HepG2 (cell line): ENCODE results near the gene TMEM53. TPM values are rescaled to one million over a fixed set of nuclear protein-coding genes. Genes with fewer than 3 reads are reported as not detected.

Experiments used
- BORCS8-MEF2B ChIP-seq: sonication (generic); formaldehyde crosslinking; IDR thresholded peaks from 2 replicates; pipeline ENCODE4 v1.8.0; 2022; ENCODE audit warnings: mild to moderate bottlenecking, missing genetic modification reagents
- DNMT1 ChIP-seq: sonication (generic); formaldehyde crosslinking; IDR thresholded peaks from 2 replicates; pipeline ENCODE4 v1.5.1; 2020; ENCODE audit warnings: mild to moderate bottlenecking, missing genetic modification reagents
- FOXJ3 ChIP-seq: sonication (generic); formaldehyde crosslinking; IDR thresholded peaks from 2 replicates; pipeline ENCODE4 v1.4.0; 2020; ENCODE audit warnings: missing genetic modification reagents, mild to moderate bottlenecking, borderline replicate concordance
- FOXM1 ChIP-seq: sonication (generic); formaldehyde crosslinking; IDR thresholded peaks from 2 replicates; pipeline ENCODE4 v1.5.0; 2020; ENCODE audit warnings: missing genetic modification reagents
- KAT8 ChIP-seq: IDR thresholded peaks from 2 replicates; pipeline ENCODE4 v1.6.1; 2016; ENCODE audit warnings: missing genetic modification reagents, missing compliant biosample characterization
- KDM6A ChIP-seq: IDR thresholded peaks from 2 replicates; pipeline ENCODE4 v1.6.1; 2016; ENCODE audit warnings: low read depth
- MXD4 ChIP-seq: IDR thresholded peaks from 2 replicates; pipeline ENCODE4 v1.6.1; 2016; ENCODE audit warnings: mild to moderate bottlenecking, missing biosample characterization, missing genetic modification reagents
- NR2F1 ChIP-seq, 2 experiments: fragments of 450-650 bp in 1 of 2; formaldehyde crosslinking in 1 of 2; IDR thresholded peaks; 2 replicates each; pipeline versions ENCODE4 v1.5.0 to v1.6.1; 2016 to 2020; ENCODE audit warnings: mild to moderate bottlenecking in 1 of 2, missing compliant biosample characterization in 1 of 2, missing genetic modification reagents in 1 of 2, moderate library complexity in 1 of 2
- PAF1 ChIP-seq: IDR thresholded peaks from 2 replicates; pipeline ENCODE4 v1.6.1; 2016; ENCODE audit warnings: missing genetic modification reagents, missing compliant biosample characterization
- RBFOX2 ChIP-seq: fragments of 200-400 bp; formaldehyde crosslinking; IDR thresholded peaks from 2 replicates; pipeline ENCODE4 v1.6.1; 2017; ENCODE audit warnings: low read depth, mild to moderate bottlenecking, low read length
- SOX5 ChIP-seq: IDR thresholded peaks from 2 replicates; pipeline ENCODE4 v1.6.1; 2016; ENCODE audit warnings: borderline replicate concordance
- SRSF4 ChIP-seq: fragments of 200-400 bp; formaldehyde crosslinking; IDR thresholded peaks from one replicate; pipeline ENCODE4 v1.6.1; 2018; ENCODE audit warnings: mild to moderate bottlenecking, low read depth, low read length, moderate library complexity; ENCODE audit not compliant: poor library complexity, severe bottlenecking
- TCF7 ChIP-seq: sonication (generic); IDR thresholded peaks from 2 replicates; pipeline ENCODE4 v1.6.1; 2016; ENCODE audit warnings: antibody characterized with exemption, low read depth
- ZBTB21 ChIP-seq: sonication (generic); formaldehyde crosslinking; IDR thresholded peaks from 2 replicates; pipeline ENCODE4 v1.4.0; 2020; ENCODE audit warnings: missing genetic modification reagents
- ZFYVE20 ChIP-seq: sonication (generic); formaldehyde crosslinking; IDR thresholded peaks from 2 replicates; pipeline ENCODE4 v1.8.0; 2023; ENCODE audit warnings: low read depth, mild to moderate bottlenecking, moderate library complexity, missing genetic modification reagents, borderline replicate concordance
- ZKSCAN8 ChIP-seq: IDR thresholded peaks from 2 replicates; pipeline ENCODE4 v1.6.1; 2016; ENCODE audit warnings: borderline replicate concordance, missing genetic modification reagents, missing compliant biosample characterization
- ZNF160 ChIP-seq: sonication (generic); formaldehyde crosslinking; IDR thresholded peaks from 2 replicates; pipeline ENCODE4 v1.8.0; 2022; ENCODE audit warnings: mild to moderate bottlenecking, inconsistent platforms, missing genetic modification reagents
- ZNF337 ChIP-seq: sonication (generic); formaldehyde crosslinking; IDR thresholded peaks from 2 replicates; pipeline ENCODE4 v1.5.1; 2020; ENCODE audit warnings: missing genetic modification reagents, low read depth, mild to moderate bottlenecking, borderline replicate concordance
- ZNF558 ChIP-seq: sonication (generic); formaldehyde crosslinking; IDR thresholded peaks from 2 replicates; pipeline ENCODE4 v1.9.0; 2022; ENCODE audit warnings: mild to moderate bottlenecking, missing genetic modification reagents, borderline replicate concordance
- ZNF569 ChIP-seq: sonication (generic); formaldehyde crosslinking; IDR thresholded peaks from 2 replicates; pipeline ENCODE4 v1.5.0; 2020; ENCODE audit warnings: mild to moderate bottlenecking, missing genetic modification reagents, moderate library complexity, borderline replicate concordance
- ZNF616 ChIP-seq: sonication (generic); formaldehyde crosslinking; IDR thresholded peaks from 2 replicates; pipeline ENCODE4 v1.5.0; 2020; ENCODE audit warnings: low read depth, mild to moderate bottlenecking, missing genetic modification reagents
- ZNF639 ChIP-seq: conservative IDR thresholded peaks from 2 replicates; pipeline ENCODE4 v1.6.1; 2018; ENCODE audit warnings: missing genetic modification reagents
- ZNF670 ChIP-seq: sonication (generic); formaldehyde crosslinking; IDR thresholded peaks from 2 replicates; pipeline ENCODE4 v1.8.0; 2022; ENCODE audit warnings: mild to moderate bottlenecking, missing genetic modification reagents, borderline replicate concordance
- polyA plus RNA-seq, 8 experiments: library from polyadenylated mRNA; depleted of rRNA in 3 of 8; stranded (reverse) in 7 of 8; unstranded in 1 of 8; fragments of >200 nt; fragmentation: Illumina TruSeq in 4 of 8; extraction: Trizol in 4 of 8; gene quantifications; 2 replicates each; pipeline versions ENCODE4 v1.2.1 to v1.2.3, GENCODE V29; 2011 to 2016; ENCODE audit warnings: low read depth in 4 of 8, missing spikeins in 1 of 8, mixed read lengths in 1 of 8; ENCODE audit not compliant: insufficient read depth in 1 of 8
- total RNA-seq, 5 experiments: library from RNA; depleted of rRNA; stranded (reverse); fragments of >200 nt; fragmentation: Illumina TruSeq; extraction: Trizol; gene quantifications; 2 replicates each; pipeline ENCODE4 v1.2.3, GENCODE V29; 2016; ENCODE audit warnings: low read depth in 1 of 5
- TF ChIP-seq, protein P1 (sequence below): sonication (generic); formaldehyde crosslinking; IDR thresholded peaks from 2 replicates; pipeline ENCODE4 v1.4.0; 2020; ENCODE audit warnings: missing genetic modification reagents, borderline replicate concordance

The TMEM53 gene
- total and polyA plus RNA-seq, 2 of the 13 experiments (the other 11 are each of a cell fraction or from before 2014, with no cell fraction given) = 12.6 to 20.2 TPM

GRCh38 chr1:44721485-44722361 is 47.4 kb upstream of the TMEM53 start (continued):
- TF ChIP-seq ZNF337 = peak; percentile 82; the same call in 1 of the 2 replicates
- TF ChIP-seq DNMT1 (CRISPR knock-in tag) = no peak
- TF ChIP-seq ZNF160 (CRISPR knock-in tag) = peak; percentile 74; the same call in 1 of the 2 replicates
- TF ChIP-seq NR2F1 (CRISPR knock-in tag; IDR thresholded peaks at IDR 0.05) = peak in 1 of 2 experiments; percentile 73; a peak in 2 of 4 replicates
- TF ChIP-seq FOXJ3 (CRISPR knock-in tag) = peak; percentile 8; the same call in 1 of the 2 replicates
- TF ChIP-seq FOXM1 = no peak
- peak; percentile 55; the same call in 1 of the 2 replicates for TF ChIP-seq BORCS8-MEF2B (CRISPR knock-in tag)
- peak; percentile 70 for TF ChIP-seq KAT8 (CRISPR knock-in tag)
- peak; percentile 47; the same call in 1 of the 2 replicates for TF ChIP-seq MXD4 (CRISPR knock-in tag)
- no peak; the same call in 1 of the 2 replicates for TF ChIP-seq ZNF558
- TF ChIP-seq ZFYVE20 (CRISPR knock-in tag) = peak; percentile 86; the same call in 1 of the 2 replicates
- no peak for TF ChIP-seq ZNF616 (CRISPR knock-in tag)
- no peak for TF ChIP-seq PAF1
- no peak for TF ChIP-seq ZNF670 (CRISPR knock-in tag)
- peak; percentile 70 for TF ChIP-seq ZNF639 (CRISPR knock-in tag)
- peak; percentile 77; the same call in 1 of the 2 replicates for TF ChIP-seq ZKSCAN8
- no peak for TF ChIP-seq TCF7
- peak; percentile 93 for TF ChIP-seq RBFOX2
- TF ChIP-seq SOX5 = peak; percentile 39; the same call in 1 of the 2 replicates
- TF ChIP-seq, protein P1, sequence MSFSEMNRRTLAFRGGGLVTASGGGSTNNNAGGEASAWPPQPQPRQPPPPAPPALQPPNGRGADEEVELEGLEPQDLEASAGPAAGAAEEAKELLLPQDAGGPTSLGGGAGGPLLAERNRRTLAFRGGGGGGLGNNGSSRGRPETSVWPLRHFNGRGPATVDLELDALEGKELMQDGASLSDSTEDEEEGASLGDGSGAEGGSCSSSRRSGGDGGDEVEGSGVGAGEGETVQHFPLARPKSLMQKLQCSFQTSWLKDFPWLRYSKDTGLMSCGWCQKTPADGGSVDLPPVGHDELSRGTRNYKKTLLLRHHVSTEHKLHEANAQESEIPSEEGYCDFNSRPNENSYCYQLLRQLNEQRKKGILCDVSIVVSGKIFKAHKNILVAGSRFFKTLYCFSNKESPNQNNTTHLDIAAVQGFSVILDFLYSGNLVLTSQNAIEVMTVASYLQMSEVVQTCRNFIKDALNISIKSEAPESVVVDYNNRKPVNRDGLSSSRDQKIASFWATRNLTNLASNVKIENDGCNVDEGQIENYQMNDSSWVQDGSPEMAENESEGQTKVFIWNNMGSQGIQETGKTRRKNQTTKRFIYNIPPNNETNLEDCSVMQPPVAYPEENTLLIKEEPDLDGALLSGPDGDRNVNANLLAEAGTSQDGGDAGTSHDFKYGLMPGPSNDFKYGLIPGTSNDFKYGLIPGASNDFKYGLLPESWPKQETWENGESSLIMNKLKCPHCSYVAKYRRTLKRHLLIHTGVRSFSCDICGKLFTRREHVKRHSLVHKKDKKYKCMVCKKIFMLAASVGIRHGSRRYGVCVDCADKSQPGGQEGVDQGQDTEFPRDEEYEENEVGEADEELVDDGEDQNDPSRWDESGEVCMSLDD = no peak
- TF ChIP-seq SRSF4 = no peak
- TF ChIP-seq ZNF569 (CRISPR knock-in tag) = peak; percentile 38; the same call in 1 of the 2 replicates
- TF ChIP-seq KDM6A (CRISPR knock-in tag) = peak; percentile 27; the same call in 1 of the 2 replicates
- TF ChIP-seq ZBTB21 (CRISPR knock-in tag) = peak; percentile 33; the same call in 1 of the 2 replicates
